Measurements from ENCODE around the gene STK32B. TPM values are rescaled to one million over a fixed set of nuclear protein-coding genes. Genes with fewer than 3 reads are reported as not detected.

Gene STK32B
- total RNA-seq, 1 experiment from 2014 or later, result 1.1 TPM

GRCh38 chr4:5526080-5526846, 475.0 kb downstream of the STK32B start:
- Histone ChIP-seq H3K36me3 (ENCODE audit: low read depth, low read length) (no peaks in the 10 kb centered on the region), H4K20me1 (ENCODE audit: low read length) (no peaks in the 10 kb centered on the region), H3K9me2 (replicated peaks; ENCODE audit: low read length) (no peaks in the 10 kb centered on the region), H3K4me2 (ENCODE audit: low read length) (no peak overlapping the region), H3K27me3 (ENCODE audit: low read length) (no peaks in the 10 kb centered on the region), H3K9ac (ENCODE audit: low read length) (no peak overlapping the region), H3K4me3 (ENCODE audit: low read length) (no peak overlapping the region), H3K27ac (ENCODE audit: low read length) (no peak overlapping the region), H3F3A (ENCODE audit: low read length, unreplicated experiment) (no peaks in the 10 kb centered on the region), H3K9me3 (ENCODE audit: low read length) (no peaks in the 10 kb centered on the region), H2AFZ (ENCODE audit: low read length) (no peak overlapping the region), H3K79me2 (ENCODE audit: low read length) (no peaks in the 10 kb centered on the region), H3K4me1 (ENCODE audit: insufficient read depth, low read length) (no peaks in the 10 kb centered on the region)
- POLR2A ChIA-PET (ENCODE audit: unreplicated experiment), result no interaction called here
- ATAC-seq, result no peak
- intact Hi-C loops (cut with micrococcal nuclease), result no loop called here
- BruUV-seq (replicated peaks), result no TSS peak
- CTCF ChIA-PET, result no interaction called here
- TF ChIP-seq EZH2phosphoT487 (IDR thresholded peaks at IDR 0.05; ENCODE audit: borderline replicate concordance, low read length), result no peak
- no peak for DNase-seq

- BruUV-seq (replicated peaks), result no TSS peak
- no peak overlapping the region for H3K4me2 ChIP-seq (ENCODE audit: low read length)
These were observed 475.9 kb downstream of the STK32B start for GRCh38 chr4:5527211-5527610.

GRCh38 chr4:5528031-5528436, 476.8 kb downstream of the STK32B start:
- H4K20me1 ChIP-seq (ENCODE audit: low read length), result no peaks in the 10 kb centered on the region
- no peak overlapping the region for H3K4me3 ChIP-seq (ENCODE audit: low read length)
- no peak overlapping the region for H3K9ac ChIP-seq (ENCODE audit: low read length)
- no peak overlapping the region for H3K27ac ChIP-seq (ENCODE audit: low read length)
- H2AFZ ChIP-seq (ENCODE audit: low read length), result no peak overlapping the region
- ATAC-seq (no peak), DNase-seq (no peak)
- H3K36me3 ChIP-seq (ENCODE audit: low read depth, low read length), result no peaks in the 10 kb centered on the region
- H3K4me2 ChIP-seq (ENCODE audit: low read length), result no peak overlapping the region
- BruUV-seq (replicated peaks), result no TSS peak
- no peaks in the 10 kb centered on the region for H3K79me2 ChIP-seq (ENCODE audit: low read length)
- POLR2A ChIA-PET (ENCODE audit: unreplicated experiment), result no interaction called here
- TF ChIP-seq EZH2 (IDR thresholded peaks at IDR 0.05; ENCODE audit: low read length, unreplicated experiment) (no peak), EZH2phosphoT487 (IDR thresholded peaks at IDR 0.05; ENCODE audit: borderline replicate concordance, low read length) (no peak), CTCF (conservative IDR thresholded peaks at IDR 0.05; ENCODE audit: low read depth, low read length) (no peak)
- no peaks in the 10 kb centered on the region for H3K27me3 ChIP-seq (ENCODE audit: low read length)
- H3K9me3 ChIP-seq (ENCODE audit: low read length), result no peaks in the 10 kb centered on the region
- no peaks in the 10 kb centered on the region for H3K4me1 ChIP-seq (ENCODE audit: insufficient read depth, low read length)
- CTCF ChIA-PET, result no interaction called here
- intact Hi-C loops (cut with micrococcal nuclease), result no loop called here
- H3K9me2 ChIP-seq (replicated peaks; ENCODE audit: low read length), result no peaks in the 10 kb centered on the region
- H3F3A ChIP-seq (ENCODE audit: low read length, unreplicated experiment), result no peaks in the 10 kb centered on the region

More at GRCh38 chr4:5527211-5527610, 475.9 kb downstream of the STK32B start:
- DNase-seq (no peak), ATAC-seq (no peak)
- Histone ChIP-seq H3K9me3 (ENCODE audit: low read length) (no peaks in the 10 kb centered on the region), H3K9ac (ENCODE audit: low read length) (no peak overlapping the region), H3K4me3 (ENCODE audit: low read length) (no peak overlapping the region), H3K27ac (ENCODE audit: low read length) (no peak overlapping the region), H3K36me3 (ENCODE audit: low read depth, low read length) (no peaks in the 10 kb centered on the region), H3K4me1 (ENCODE audit: insufficient read depth, low read length) (no peaks in the 10 kb centered on the region), H3K79me2 (ENCODE audit: low read length) (no peaks in the 10 kb centered on the region), H2AFZ (ENCODE audit: low read length) (no peak overlapping the region), H3K27me3 (ENCODE audit: low read length) (no peaks in the 10 kb centered on the region), H4K20me1 (ENCODE audit: low read length) (no peaks in the 10 kb centered on the region), H3K9me2 (replicated peaks; ENCODE audit: low read length) (no peaks in the 10 kb centered on the region), H3F3A (ENCODE audit: low read length, unreplicated experiment) (no peaks in the 10 kb centered on the region)
- TF ChIP-seq EZH2phosphoT487 (IDR thresholded peaks at IDR 0.05; ENCODE audit: borderline replicate concordance, low read length) (no peak), CTCF (conservative IDR thresholded peaks at IDR 0.05; ENCODE audit: low read depth, low read length) (no peak), EZH2 (IDR thresholded peaks at IDR 0.05; ENCODE audit: low read length, unreplicated experiment) (no peak)
- CTCF ChIA-PET, result no interaction called here
- POLR2A ChIA-PET (ENCODE audit: unreplicated experiment), result no interaction called here
- intact Hi-C loops (cut with micrococcal nuclease), result no loop called here
